GM18498 (cell line): Measurements from ENCODE around the gene C1S.
"Not testable (repeated sequence)": the region's sequence is repeated elsewhere in the genome, so short reads cannot be mapped to it uniquely, and the experiment has no call there.

Experiments
- ATAC-seq: cut with Tn5 transposase; IDR thresholded peaks from one replicate; pipeline ENCODE4 v1.9.1; 2021; ENCODE audit warnings: mild to moderate bottlenecking, moderate library complexity; ENCODE audit not compliant: unreplicated experiment

Gene C1S

DNA sequence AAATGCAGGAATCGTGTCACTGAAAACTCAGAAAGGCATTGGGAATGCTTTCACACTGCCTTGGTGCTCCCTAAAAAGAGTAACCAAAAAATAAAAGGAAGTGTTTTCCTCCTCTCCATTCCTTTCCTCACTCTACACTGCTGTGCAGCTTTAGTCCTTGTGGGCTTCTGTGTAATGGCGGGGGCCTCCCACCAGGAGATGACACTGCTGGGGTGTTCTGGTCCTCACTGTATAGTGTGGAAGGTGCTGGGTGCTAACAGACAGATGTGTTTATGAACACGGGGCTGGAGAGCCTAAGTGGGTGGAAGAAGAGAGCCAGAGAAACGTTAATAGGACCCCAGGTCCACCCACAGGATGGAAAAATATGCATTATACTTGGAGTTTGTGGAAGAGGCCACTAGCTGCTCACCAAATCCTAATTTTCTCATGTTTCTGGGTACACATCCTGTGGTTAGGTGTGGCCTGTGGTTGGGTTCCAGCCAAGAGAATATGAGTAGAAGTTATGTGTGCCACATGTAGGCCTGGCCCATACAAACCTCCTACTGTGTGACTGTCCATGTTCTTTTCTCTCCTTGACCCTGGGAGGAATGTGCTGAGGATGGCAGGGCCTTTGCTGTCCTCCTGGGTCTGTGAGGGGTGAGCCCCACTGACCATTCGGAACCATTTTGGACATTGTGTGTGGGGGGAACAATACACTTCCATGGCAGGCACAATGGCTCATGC, 14.0 kb upstream of the C1S start:
- no peak for ATAC-seq

DNA sequence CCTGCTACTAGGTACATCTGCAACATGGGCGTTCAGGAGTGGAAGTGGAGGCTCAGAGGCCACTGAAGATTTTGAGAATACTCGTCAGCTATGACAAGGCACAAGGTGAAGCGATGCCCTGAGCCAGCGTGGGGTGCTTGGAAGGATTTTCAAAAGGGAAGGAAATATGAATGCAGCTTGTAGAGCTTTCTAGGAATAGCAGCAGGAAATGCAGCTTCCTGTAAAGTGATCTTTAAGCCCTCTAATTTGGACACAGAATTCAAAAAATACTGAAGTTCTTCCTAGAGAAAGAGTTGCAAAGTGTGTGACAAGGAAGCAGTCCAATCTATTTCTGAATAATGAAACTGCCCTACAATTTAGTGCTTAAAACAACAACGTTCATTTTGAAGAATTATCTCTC, 13.2 kb upstream of the C1S start:
- no peak for ATAC-seq

GRCh38 chr12:7049445-7049951, 11.0 kb upstream of the C1S start:
- ATAC-seq: not testable (repeated sequence)

DNA sequence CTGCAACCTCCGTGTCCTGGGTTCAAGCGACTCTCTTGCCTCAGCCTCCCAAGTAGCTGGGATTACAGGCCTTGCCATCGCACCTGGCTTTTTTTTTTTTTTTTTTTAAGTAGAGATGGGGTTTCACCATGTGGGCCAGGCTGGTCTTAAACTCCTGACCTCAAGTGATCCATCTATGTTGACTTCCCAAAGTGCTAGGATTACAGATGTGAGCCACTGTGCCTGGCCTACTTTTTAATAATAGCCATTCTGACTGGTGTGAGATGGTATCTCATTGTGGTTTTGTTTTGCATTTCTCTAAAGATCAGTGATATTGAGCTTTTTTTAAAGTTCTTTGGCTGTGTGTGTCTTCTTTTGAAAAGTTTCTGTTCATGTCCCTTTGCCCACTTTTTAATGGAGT, 10.5 kb upstream of the C1S start:
- ATAC-seq: not testable (repeated sequence)

- no peak for ATAC-seq
Observed at GRCh38 chr12:7054925-7055324, 5.6 kb upstream of the C1S start.

GRCh38 chr12:7055736-7056135, 4.8 kb upstream of the C1S start:
- ATAC-seq: not testable (repeated sequence)

DNA sequence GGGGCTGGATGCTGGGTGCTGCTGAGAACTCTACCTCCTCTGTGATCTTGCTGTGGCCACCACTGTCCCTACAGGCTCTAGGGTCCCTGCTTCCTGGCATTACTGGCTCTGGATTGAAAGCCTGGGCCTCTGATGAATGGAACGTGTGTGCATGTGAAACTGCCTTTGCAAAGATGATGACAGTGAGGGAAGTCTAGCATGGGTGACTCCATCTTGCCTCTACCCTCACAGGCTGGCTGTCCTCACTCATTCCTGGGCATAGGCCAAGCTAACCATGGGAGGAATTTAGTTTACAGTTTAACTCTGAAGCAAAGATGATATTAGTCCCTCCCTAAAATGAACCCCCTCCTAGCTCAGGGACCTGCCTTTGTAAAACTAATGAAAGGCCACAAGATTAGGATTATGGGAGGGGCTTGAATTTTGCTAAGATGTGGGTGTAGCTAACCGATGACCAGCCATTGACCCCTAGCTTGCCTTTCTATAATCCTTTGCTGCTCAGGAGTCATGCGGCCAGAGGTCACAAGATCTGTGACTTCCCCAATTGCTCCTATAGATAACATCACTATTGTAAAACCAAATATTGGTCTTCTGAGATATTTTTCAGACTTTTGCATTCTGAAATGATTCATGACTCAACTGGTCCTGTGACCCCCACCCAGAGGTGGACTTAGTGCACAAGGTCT, 2.2 kb upstream of the C1S start:
- ATAC-seq: no peak

DNA sequence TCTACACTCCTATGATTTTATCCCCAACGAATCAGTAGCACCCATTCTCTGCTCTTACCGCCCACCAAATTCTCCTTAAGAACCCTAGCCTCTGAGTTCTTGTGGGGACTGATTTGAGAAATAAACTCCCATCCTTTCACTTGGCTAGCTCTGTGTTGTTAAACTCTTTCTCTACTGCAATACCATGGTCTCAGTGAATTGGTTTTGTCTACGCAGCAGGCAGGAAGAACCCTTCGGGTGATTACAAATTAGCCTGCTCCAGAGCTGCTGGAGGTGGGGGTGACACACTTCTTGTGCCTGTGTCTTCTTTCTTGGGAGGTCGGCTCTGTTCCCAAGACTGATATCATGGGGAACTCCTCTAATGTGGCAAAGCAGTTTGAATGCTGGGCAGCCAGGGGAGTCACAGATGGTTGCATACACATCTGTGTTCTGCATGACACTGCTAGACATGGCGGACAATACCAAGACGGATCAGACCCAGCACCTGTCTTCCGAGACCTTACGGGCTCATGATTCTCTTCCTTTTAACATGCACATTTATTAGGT, 1.6 kb upstream of the C1S start:
- no peak for ATAC-seq

DNA sequence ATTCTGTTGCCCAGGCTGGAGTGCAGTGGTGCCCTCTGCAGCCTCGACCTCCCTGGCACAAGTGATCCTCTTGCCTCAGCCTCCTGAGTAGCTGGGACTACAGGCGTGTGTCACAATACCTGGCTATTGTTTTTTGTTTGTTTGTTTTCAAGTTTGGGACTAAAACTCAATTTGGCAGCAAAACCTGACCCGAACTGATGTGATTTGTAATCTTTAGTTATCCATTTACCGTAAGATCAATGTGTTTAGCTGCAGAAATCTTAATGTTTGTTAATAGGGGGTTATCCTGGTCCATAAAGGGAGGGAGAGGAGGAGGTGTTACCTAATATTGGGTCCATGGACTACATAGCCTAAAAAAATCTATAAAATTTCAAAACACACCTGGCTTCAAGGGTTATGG, 738 bp upstream of the C1S start:
- ATAC-seq: no peak

GRCh38 chr12:7061138-7061537, 620 bp downstream of the C1S start:
- ATAC-seq: no peak

DNA sequence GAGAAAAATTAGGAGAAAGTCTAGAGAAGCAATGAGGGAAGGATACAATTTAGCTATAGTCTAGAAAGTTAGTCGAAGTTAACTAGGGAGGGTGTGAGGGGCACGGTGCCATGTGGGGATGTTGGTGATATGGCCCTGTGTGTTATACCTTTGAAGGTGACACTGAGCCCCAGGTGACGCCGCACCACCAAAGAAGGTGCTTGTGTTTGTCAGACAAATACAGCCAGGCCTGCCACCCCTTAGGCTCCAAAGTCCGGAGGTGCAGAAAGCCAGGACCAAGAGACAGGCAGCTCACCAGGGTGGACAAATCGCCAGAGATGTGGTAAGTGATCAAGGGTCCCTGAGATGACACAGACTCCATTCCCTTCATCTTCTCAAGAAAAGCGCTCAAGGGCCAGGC, 1.1 kb downstream of the C1S start:
- no peak for ATAC-seq

DNA sequence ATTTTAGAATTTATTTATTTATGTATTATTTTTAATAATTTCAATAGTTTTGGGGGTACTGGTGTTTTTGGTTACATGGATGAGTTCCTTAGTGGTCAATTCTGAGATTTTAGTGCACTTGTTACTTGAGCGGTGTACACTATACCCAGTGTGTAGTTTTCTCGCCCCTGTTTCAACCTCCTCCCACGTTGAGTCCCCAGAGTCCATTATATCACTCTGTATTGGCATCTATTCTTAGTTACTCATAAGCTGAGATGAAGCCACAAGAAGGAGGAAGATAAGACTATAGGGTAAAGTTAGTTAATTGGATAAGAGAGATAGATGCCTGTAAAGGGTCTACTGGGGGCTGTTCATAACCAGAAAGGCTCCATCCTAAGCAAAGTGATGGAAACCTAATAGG, 4.0 kb downstream of the C1S start:
- no peak for ATAC-seq

GRCh38 chr12:7065073-7065623, 4.6 kb downstream of the C1S start:
- ATAC-seq: no peak

DNA sequence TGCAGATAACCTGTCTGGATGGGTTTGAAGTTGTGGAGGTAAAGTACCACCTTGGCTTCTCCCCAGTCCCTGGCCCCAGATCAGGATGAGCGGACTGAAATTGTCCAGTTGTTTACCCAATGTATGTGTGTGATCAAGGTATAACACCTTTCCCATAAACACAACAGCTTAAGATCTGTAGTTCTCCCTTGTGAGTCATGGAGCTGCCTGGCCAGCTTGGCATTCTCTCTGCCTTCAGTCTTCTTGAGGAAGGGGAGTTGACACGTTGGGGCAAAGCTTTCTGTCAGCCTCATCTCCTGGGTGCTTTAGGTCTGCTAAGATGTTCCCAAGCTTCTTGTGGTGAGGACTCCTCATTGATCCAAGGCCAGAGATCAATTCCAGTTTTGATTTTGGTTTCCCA, 6.1 kb downstream of the C1S start:
- ATAC-seq: no peak

- no peak for ATAC-seq
Observed at GRCh38 chr12:7067096-7067495, 6.6 kb downstream of the C1S start.

GRCh38 chr12:7068240-7068993, 7.9 kb downstream of the C1S start:
- ATAC-seq: no peak

DNA sequence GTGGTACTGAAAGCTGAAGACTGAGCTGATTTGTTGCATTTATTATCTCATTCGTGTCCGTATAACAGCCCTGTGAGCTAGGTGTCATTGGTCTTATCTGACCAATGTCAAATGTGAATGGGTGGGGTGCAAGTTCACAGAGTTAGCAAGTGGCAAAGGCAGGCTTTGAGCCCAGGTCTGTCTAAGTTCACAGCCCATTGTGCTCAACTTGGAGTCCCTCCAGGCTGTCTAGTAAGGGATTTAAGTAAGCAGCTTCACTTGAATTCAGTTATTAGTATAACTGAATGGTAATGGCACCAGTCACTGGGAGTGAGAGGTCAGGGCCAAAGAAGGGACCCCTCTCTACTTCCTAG, 8.5 kb downstream of the C1S start:
- no peak for ATAC-seq

DNA sequence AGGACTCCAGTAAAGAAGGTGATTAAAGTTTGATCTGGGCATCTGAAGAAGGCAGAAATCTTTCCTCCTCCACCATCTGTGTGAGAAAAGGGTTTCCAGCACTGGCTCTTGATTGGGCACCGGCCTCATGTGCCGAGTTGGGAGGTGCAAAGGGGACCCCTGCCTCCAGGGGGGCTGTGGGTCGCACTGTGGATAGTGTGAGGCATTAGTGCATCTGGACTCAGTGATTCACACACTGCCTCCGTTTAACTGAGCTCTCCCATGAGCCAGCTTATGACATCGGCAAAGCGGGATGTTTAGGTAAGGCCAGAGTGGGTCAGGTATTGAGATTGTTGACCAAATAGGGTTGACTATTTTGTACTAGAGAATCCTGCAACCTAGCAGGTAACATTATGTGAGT, 8.9 kb downstream of the C1S start:
- ATAC-seq: no peak

- ATAC-seq: no peak
Observed at GRCh38 chr12:7072035-7072434, 11.5 kb downstream of the C1S start.

GRCh38 chr12:7072554-7072953, 12.0 kb downstream of the C1S start:
- no peak for ATAC-seq

DNA sequence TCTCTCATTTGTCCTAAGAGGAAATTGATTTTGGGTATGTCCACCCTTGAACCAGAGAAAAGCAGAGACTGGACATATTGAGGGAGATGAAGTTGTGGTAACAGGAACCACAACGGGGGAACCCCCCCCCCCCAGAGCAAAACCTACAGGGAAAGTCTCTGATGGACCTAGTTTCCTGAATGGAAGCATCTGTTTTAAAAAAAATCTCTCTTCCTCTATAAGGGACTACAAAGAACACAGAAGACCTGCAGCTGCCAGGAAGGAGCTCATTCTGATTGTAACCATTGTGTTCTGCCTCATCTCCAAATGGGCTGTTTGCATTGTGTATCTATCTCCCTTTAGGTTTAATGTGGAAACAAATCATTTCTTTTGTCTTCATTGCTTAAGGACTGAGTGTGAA, 13.4 kb downstream of the C1S start:
- no peak for ATAC-seq
